GM18861 (cell line): ENCODE data around the gene OLA1.
A peak's percentile ranks its signal among the peaks of the same experiment; 100 is the strongest.

Experiments
- ATAC-seq: cut with Tn5 transposase; IDR thresholded peaks from one replicate; pipeline ENCODE4 v1.9.1; 2021; ENCODE audit not compliant: unreplicated experiment

The OLA1 gene

DNA sequence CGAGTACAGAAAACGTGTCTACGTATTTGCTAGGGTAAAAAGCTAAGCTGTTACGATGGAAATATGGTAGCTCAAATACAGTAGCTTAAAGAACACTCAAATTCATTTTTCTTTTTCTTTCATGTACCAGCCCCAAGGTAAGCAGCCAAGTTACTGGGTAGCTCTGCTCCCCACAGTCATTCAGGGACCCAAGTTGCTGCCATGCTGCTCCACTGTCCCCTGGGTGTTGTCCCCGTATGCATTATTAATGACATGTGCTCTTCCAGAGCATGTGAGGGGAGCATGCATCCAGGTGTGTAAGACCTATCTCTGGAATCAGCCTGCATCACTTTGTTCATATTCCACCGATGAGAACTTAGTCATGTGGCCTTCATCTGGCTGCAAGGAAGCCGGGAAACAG is 178.1 kb downstream of the OLA1 start:
- ATAC-seq: no peak

DNA sequence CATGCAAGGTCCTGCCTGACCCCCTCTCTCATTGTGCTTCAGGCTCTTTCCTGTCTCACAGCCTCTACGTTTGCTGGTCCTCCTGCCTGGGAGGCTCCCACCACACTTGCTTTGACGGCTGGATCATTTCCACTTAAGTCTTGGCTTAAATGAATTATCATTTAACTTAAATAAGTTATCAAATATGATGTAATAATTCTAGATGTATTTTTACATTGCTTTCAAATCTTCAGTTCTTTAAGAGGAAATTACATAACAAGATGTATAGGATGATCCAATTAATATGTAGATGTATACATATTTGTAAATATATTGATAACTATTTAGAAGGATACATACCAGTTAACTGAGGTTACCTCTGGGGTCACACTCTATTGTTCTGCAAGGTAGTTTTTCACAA is 180.5 kb downstream of the OLA1 start:
- ATAC-seq: no peak

DNA sequence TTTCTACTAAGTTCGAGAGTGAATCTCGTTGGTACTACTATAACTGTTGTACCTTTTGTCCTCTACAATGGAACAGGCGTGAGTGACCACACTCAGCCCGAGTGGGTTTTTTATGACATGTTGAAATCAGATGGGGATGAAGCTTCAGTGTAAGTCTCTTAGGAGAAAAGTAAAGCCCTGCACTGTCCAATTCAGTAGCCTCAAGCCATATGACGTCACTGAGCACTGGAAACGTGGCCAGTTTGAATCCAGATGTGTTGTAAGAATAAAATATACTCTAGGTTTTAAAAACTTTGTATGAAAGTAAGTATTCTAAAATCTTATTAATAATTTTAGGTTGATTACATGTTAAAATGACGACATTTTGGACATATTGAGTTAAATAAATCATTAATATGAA is 181.5 kb downstream of the OLA1 start:
- ATAC-seq: no peak

DNA sequence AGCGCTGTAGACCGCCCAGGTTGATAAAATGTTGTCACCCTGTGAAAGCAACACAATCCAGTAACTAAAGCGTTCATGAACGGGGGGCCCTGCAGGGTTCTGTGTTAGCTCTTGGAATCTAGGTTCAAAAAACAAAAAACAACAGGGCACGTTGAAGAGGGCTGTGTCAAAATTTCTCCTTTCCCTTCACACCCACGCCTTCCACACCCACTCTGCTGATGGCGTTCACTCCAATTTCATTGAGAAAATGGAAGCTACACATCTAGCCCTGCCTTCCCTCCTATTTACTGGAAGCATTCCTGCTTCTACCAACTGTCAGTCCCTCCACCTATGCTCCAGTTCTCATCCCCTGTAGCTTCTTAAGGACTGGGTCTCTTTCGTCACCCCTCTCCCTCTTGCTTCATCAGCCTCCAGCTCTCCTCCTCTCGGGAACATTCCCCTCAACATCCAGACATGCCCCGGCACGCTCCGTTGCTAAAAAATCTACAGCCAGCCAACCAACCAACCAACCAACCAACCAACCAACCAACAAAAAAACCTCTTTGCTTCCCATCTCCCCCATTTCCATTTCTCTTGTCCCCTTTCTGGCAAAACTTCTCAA is 184.7 kb downstream of the OLA1 start:
- no peak for ATAC-seq

DNA sequence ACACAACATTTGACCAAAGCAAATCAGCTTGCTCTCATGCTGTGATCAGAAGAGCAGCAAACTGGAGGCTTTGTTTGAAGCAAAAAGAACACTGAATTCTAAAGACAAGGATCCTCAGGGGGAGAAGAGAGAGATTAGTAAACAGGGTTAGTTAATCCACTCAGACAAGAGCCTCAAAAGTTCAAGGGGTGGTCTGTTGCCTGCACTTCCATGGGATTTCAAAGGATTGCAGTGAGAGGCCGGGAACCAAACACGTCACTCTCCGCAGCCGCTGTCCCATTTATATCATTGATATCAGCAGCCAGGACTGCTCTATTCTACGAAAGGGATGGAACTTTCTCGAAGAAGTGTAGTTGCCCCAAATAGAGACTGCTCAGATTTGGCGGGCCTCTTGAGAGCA is 185.4 kb downstream of the OLA1 start:
- ATAC-seq: no peak

DNA sequence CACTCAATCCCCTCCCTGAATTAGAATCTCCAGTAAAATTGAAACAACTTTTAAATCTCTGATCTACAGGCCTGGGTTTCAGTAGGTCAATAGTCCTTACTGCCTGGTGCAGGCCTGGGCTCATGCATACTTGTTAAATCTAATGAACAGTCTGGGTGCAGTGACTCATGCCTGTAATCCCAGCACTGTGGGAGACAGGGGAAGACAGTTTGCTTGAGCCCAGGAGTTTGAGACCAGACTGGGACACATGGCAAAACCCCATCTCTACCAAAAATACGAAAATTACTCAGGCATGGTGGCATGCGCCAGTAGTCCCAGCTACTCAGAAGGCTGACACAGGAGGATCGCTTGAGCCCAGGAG is 188.5 kb downstream of the OLA1 start:
- no peak for ATAC-seq

DNA sequence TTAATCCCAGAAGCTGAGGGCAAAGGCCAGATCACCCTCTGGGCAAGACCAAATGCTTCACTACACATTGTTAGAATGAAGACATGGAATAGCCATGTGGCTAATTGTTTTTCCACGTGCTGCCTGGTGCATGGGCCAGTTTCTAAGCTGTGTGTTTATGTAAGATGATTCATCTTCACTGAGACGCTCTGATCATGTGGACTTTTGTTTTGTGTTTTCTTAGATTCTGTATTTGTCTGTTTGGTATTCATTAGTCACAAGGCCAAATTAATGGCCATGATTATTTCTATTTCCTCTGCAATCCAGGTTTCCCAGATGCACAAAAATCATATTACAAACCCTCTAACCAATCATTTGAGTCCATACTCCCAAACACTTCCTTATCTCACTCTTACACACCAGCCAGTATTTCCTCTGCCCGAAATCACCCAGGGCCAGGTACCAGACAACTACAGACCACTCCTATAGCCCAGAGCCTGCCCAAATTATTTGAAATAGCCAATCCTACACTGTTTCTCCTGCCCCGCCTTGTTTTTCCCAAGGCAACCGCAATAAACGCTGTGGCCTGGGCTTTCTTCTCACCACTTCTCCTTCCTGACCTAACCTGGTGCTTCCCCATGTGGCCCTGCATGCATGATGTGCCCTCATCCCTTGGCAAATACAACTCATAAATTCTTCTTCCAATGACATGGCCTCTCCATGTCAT is 189.0 kb downstream of the OLA1 start:
- no peak for ATAC-seq

DNA sequence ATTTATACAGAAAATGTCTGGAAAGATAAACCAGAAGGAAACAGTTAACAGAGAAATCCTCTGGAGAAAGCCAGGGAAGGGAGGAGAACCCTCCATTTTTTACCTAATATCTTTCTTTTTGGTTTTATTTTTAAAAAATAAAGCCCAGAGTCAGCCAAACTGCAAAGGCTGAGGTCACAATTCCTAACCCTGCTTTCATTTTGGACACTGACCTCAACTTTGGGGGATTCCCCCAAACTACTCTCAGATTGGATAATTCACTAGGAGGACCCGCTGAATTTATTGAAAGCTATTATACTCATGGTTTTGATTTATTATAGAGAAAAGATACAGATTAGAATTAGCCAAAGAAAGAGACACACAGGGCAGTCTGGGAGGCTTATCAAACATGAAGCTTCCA is 189.9 kb downstream of the OLA1 start:
- ATAC-seq: no peak

DNA sequence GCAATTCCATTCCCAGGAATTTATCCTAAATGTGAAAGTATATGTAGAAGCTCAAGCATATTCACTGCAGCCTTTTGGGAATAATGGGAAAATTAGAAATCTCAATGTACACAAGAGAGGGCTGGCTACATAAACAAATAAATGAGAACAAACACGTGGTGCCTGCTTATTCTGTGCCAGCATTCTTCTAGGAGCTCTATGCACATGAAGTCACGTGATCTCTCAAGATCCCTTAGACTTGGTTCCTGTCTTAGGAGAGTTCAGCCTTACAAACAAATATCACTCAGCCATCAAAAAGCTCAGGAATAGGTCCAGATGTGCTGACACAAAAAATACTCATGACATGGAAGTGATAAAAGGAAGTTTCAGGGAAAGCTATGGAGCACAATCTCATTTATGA is 190.3 kb downstream of the OLA1 start:
- no peak for ATAC-seq

DNA sequence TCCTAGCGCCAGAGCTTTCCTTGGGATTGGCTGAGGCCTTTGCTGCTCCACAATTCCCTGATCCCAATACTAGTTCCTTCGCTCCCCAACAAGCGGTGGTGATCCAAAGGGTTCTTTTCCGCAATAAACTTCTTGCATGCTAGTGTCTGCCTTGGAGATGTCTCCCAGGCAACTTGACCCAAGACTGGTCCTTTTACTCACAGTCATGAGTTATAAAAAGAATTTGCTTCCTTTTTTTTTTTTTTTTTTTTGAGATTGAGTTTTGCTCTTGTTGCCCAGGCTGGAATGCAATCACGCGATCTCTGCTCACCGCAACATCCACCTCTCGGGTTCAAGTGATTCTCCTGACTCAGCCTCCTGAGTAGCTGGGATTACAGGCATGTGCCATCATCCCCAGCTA is 193.4 kb downstream of the OLA1 start:
- ATAC-seq: no peak

DNA sequence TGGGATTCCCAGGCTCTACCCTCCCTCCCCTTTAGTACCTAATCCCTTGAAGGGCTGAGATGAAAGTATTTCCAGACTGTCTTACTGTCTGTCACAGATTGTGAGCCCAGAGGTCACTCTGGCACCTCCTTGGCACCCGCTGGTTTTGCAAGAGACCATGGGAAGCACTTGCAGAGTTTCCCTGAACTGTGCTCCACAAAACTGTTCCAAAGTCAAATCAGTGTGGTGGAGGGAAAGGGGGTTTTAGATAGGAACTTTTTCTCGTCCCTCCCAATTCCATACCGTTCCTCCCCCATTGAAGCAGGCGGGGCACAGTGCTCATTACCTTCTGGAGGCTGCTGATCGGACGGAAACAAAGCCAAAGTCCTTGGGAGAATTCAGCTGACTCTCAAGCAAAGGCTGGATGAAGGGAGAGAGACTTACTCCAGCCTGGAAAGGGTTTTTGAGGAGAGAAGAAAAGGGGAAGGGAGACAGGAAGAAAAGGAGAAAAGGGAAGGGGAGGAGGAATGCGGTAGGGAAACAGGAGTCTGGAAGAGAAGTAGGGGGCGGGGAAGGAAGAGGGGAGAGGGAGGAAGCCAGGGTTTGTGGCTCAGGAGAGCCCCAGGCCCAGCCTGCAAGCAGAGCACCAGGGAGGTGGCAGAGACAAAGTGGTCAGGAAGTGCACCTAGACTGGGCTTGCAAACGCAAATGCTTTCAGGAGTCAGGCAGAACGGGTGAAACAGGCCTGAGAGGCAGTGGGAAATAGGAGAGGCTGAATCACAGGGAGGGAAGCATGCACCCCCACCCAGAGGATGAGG is 194.8 kb downstream of the OLA1 start:
- ATAC-seq: no peak

DNA sequence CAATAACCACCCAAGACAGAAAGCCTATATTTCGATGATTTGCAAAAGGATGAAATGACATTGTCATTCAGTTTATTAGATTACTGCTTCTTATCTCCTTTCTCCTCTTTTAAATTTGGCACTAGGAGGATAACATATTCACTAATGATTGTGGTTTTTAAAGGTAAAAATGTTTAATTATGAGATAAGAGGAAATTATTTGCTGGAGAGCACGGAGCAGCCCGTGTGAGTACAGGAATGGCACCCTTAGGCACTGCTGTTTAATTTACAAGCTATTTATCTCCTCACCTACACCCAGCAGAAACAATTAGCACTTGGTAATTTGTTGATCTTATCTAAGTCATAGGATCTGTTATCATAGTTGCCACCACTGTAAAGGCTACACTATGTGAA is 195.8 kb downstream of the OLA1 start:
- no peak for ATAC-seq

DNA sequence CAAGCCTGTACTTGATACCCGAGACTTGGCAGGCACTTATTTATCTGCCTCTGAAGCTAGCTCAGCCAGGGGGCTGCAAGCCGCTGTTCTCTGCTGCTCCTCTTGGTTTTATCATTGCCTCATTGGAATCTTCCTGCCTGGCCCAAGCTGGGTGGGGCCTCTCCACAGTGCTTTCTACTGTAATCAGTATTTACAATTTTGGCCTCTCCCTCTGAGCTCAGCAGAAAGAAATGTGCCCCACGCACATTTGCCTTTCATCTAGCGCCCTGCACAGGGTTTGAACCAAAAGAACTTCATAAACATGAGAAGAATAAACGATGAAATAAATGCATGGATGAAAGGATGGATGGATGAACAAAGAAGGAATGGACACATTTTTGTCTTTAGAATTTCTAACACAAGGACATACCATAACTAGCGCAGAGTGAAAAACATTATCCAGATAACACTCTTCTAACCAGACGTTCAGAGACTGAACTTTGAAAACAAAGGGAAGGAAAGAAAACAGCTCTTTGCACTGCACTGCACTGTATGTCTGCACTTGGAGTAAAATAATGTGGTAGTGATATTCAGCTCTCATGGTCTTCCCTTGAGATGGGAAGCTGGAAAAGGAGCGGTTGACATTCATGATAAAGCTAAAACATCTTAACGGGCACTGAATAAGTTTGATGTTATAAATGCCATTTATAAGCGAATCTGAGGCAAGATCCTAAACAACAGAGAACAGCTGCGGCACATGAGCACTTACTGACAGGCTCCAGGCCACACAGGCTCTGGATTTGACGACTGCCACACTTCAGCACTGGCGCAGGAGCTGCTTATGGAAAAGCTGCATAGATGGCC is 196.4 kb downstream of the OLA1 start:
- ATAC-seq: no peak

DNA sequence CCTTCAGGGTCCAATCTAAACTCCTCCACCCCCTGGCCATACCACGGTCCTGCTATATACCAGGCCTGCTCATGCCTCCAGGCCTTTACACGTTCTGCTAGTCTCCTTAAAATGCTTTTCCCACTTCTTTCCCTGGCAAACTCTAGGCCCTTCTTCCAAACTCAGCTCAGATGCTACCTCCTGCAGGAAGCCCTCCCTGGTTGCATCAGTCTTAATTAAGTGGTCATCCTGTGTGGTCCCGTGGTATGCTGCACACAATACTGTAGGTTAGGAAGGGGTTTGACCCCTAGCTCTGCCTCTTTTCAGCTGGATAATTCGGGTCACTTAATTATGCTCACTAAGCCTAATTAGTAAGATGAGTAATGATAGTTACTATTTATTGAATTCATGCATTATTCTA is 197.3 kb downstream of the OLA1 start:
- ATAC-seq: no peak

DNA sequence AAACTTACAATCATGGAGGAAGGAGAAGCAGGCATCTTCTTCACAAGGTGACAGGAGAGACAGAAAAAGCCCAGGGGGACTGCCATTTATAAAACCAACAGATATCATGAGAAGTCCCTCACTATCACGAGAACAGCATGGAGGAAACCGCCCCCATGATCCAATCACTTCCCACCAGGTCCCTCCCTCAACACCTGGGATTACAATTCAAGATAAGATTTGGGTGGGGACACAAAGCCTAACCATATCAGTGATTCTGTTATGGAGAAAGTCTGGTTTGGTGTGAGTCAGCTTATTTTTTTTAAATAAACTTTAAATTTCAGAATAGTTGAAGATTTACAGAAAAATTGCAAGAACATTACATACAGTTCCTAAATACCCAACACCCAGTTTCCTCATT is 198.4 kb downstream of the OLA1 start:
- ATAC-seq: no peak

DNA sequence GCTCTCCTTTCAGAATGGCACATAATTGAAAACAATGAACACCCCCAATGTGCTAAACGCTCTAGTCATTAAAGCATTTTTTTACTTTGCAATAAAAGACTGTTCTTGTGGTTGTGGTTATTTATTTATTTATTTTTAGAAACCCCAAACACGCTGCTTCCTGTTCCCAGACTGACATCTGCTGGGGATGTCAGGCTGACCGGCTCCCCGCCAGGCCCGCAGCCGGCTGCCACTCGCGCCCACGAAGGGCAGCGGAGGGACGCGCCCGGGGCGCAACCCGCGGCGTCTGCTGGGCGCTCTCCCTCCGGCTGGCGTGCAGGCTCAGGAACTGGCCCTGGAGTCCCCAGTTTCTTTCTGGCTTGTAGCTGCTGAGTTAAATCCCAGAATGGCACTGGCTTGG is 200.1 kb downstream of the OLA1 start:
- no peak for ATAC-seq

DNA sequence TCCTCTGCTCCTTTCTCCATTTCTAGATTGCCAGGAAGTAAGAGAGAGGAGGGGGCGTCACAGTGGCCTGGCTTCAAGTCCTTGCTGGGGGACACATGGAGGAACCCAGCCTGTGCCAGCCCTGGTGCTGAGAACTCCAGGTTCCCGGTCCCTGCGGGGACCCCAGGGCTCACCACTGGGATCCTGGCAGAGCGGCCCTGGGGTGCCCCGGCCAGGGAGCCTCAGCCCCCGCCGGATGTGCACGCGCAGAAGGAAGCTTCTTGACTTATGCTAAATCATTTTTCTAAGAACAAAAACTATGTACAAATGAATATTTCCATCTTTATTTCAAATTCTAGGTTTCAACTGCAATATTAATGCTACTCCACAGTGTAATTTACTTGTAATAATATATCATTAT is 200.6 kb downstream of the OLA1 start:
- no peak for ATAC-seq

DNA sequence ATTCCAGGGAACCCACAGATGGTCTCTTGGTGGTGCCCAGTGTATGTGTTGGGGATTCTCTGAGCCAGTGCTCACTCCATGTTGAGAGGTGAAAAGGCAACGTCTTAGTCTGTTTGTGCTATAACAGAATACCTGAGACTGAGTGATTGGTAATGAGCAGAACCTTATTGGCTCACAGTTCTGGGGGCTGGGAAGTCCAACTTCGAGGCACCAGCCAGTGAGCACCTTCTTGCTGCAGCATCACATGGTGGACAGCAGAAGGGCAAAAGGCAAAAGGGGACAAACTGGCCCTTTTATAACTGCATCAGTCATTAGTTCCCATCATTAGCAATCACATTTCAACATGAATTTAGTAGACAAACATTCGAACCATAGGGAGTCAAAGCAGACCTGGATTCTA is 202.2 kb downstream of the OLA1 start:
- ATAC-seq: no peak

DNA sequence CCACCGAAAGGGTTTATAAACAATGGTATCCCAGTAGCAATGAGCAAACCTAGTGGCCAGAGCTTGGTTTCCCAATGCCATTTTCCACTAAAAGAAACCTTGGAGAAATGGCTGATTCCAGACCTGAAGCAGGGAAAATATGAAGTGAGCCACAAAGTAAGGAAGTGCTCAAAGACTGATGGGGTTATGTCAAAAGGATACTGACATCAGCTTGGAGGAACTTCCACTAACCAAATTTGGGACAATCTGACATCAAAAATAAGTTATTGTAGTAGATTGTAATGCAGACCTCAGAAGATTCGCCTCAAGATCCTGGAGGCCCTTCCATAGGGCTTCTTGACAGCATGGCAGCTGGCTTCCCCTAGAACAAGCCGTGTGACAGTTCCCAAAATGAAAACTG is 203.8 kb downstream of the OLA1 start:
- ATAC-seq: no peak

DNA sequence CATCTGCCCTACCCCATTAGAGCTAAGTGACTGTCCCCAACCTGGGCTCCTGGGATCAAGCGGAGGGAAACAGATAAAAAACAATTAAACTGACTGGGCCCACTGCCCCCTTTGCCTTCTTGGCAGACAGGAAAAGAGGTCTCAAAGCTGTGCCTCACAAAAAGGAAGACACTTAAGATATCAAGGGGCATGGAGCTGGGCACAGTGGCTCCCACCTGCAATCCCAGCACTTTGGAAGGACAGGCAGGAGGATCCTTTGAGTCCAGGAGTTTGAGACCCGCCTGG is 208.0 kb downstream of the OLA1 start:
- ATAC-seq: no peak

DNA sequence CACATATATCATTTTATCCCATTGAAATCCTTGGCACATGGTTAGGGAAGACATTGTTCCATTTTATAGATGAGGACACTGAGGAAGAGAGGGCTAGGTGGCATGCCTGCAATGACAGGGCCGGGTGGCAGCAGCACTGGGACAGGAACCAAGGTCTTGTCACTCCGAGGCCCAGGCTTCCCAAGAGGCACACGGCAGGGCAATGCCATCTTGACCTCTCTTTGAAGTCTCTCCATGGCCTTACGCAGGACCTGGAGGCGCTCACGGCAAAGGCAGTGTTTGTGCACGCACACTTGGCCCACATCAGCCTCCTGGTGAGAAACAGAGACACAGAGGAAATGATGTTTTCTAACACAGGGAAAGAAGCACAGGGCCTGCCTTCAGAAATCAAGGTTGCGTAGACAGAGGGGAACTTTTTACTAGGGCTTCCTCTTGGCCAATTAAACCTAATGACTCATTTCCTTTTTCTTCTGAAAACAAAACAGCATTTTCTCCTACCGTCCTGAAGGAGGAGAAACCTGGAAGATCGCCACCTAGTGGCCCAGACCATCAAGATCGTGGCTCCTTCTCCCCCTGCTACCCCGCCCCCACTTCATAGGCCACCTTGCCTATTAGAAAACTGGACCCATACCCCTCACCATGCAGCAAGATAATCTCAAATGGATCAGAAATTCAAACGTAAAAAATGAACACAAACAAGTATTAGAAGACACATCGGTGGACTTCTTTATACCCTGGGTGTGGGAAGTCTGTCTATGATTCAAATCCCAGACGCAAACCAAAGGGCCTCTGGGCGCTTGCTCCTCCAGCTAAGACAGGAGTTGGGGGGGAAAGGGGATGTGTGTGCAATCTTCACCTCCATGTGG is 208.5 kb downstream of the OLA1 start:
- ATAC-seq: peak; percentile 93
